CD4-positive, alpha-beta T cell (primary cell): ENCODE measurements around the gene CHPF2. TPM values are rescaled to one million over a fixed set of nuclear protein-coding genes. Genes with fewer than 3 reads are reported as not detected.

Experiments used
- ATAC-seq: fragments of 200-7000 bp; cut with Tn5 transposase; one replicate; pipeline ENCODE4 v1.10.0; 2022; ENCODE audit warnings: mild to moderate bottlenecking; ENCODE audit not compliant: poor library complexity
- CTCF ChIA-PET: fragments of 350-600 bp; sonication (Branson Sonifier 250); formaldehyde crosslinking; loops from one replicate; lab custom pipeline; 2021; ENCODE audit warnings: antibody characterized with exemption, inconsistent platforms; lab: Charles Lee
- POLR2A ChIA-PET: fragments of 350-600 bp; sonication (Branson Sonifier 250); formaldehyde crosslinking; loops from one replicate; lab custom pipeline; 2021; ENCODE audit warnings: antibody characterized with exemption, inconsistent platforms; lab: Charles Lee
- DNase-seq, 14 experiments: peaks; one replicate each; pipeline ENCODE4 v3.0.0-alpha.2; 2013 to 2020; ENCODE audit warnings: mixed read lengths in 2 of 14
- H3K27ac ChIP-seq, 2 donors: one replicate each; pipeline versions ENCODE4 v1.5.1 to v1.7.0; 2013; ENCODE audit warnings: low read length in 2 of 2, low read depth in 1 of 2, mild to moderate bottlenecking in 1 of 2
- H3K27me3 ChIP-seq, 2 experiments: 1 replicate in 1 of 2; 2 replicates in 1 of 2; pipeline versions ENCODE4 v1.6.1 to v1.7.0; 2013; ENCODE audit warnings: low read length in 2 of 2, control low read depth in 1 of 2, mild to moderate bottlenecking in 1 of 2, moderate library complexity in 1 of 2; ENCODE audit not compliant: insufficient read depth in 2 of 2, control insufficient read depth in 1 of 2
- H3K36me3 ChIP-seq: one replicate; pipeline ENCODE4 v1.6.1; 2013; ENCODE audit warnings: low read length, control low read depth; ENCODE audit not compliant: insufficient read depth
- H3K4me1 ChIP-seq: one replicate; pipeline ENCODE4 v1.6.1; 2013; ENCODE audit warnings: low read length, control low read depth; ENCODE audit not compliant: insufficient read depth
- H3K4me3 ChIP-seq: one replicate; pipeline ENCODE4 v1.5.1; 2013; ENCODE audit warnings: mild to moderate bottlenecking, low read length, moderate library complexity
- H3K9me3 ChIP-seq, 2 experiments: 1 replicate in 1 of 2; 2 replicates in 1 of 2; pipeline versions ENCODE4 v1.6.1 to v1.7.0; 2013; ENCODE audit warnings: low read length in 2 of 2, mild to moderate bottlenecking in 2 of 2, control low read depth in 1 of 2, moderate library complexity in 1 of 2; ENCODE audit not compliant: control insufficient read depth in 1 of 2, insufficient read depth in 1 of 2
- H3K27ac Mint-ChIP-seq: one replicate; pipeline ENCODE4 v1.8.0; 2020; ENCODE audit warnings: mixed read lengths
- H3K27me3 Mint-ChIP-seq: one replicate; pipeline ENCODE4 v1.8.0; 2021; ENCODE audit warnings: mixed read lengths
- H3K36me3 Mint-ChIP-seq: one replicate; pipeline ENCODE4 v1.8.0; 2021; ENCODE audit warnings: low read depth, mixed read lengths
- H3K4me1 Mint-ChIP-seq: one replicate; pipeline ENCODE4 v1.8.0; 2021; ENCODE audit warnings: low read depth, mixed read lengths
- H3K4me3 Mint-ChIP-seq: one replicate; pipeline ENCODE4 v1.8.0; 2020; ENCODE audit warnings: mild to moderate bottlenecking, mixed read lengths
- H3K9me3 Mint-ChIP-seq: one replicate; pipeline ENCODE4 v1.8.0; 2020; ENCODE audit warnings: mixed read lengths
- CTCF ChIP-seq: fragments of 200-600 bp; IDR thresholded peaks from one replicate; pipeline ENCODE4 v1.8.0; 2022; ENCODE audit warnings: antibody characterized with exemption, mild to moderate bottlenecking
- intact Hi-C, 2 experiments: fragments of 100-400 bp; cut with DNase I in 1 of 2; cut with micrococcal nuclease in 1 of 2; formaldehyde crosslinking; loops; one replicate each; pipeline versions ENCODE4 v1.15.1 to v1.9.0; 2023 to 2025; cut with DNase I, micrococcal nuclease
- total RNA-seq, 174 experiments: library from RNA in 2 of 174; stranded (reverse) in 2 of 174; gene quantifications; one replicate each; pipeline ENCODE4 v1.2.3 and lab custom pipeline; 2021 to 2026

CHPF2 gene
- total RNA-seq, 2 experiments from 2014 or later: 29.6 to 30.5 TPM

- Mint-ChIP-seq H3K4me1 (peaks cover 47% of the 10 kb centered on the region), H3K36me3 (no peaks in the 10 kb centered on the region), H3K9me3 (no peaks in the 10 kb centered on the region), H3K27ac (no peak overlapping the region), H3K27me3 (no peaks in the 10 kb centered on the region), H3K4me3 (peak overlapping the region; percentile 42)
- POLR2A ChIA-PET: no interaction called here
- CTCF ChIA-PET: no interaction called here
- Histone ChIP-seq H3K27ac (no peak overlapping the region), H3K36me3 (no peaks in the 10 kb centered on the region), H3K9me3 (no peaks in the 10 kb centered on the region), H3K4me1 (peaks cover 41% of the 10 kb centered on the region), H3K4me3 (no peak overlapping the region), H3K27me3 (no peaks in the 10 kb centered on the region)
- no peak for ATAC-seq
- intact Hi-C loops: no loop called here
- DNase-seq: no peak
- no peak for TF ChIP-seq CTCF
Observed at GRCh38 chr7:151272405-151272804, 40.1 kb downstream of the CHPF2 start.

- H3K36me3 ChIP-seq: no peaks in the 10 kb centered on the region
- H3K27ac Mint-ChIP-seq: no peak overlapping the region
- ChIA-PET POLR2A (no interaction called here), CTCF (interaction anchor here (0.6 kb wide), 1 partner anchor 81 kb away, joined by 3 read pairs; no protein-coding TSS in a partner anchor)
- no peak overlapping the region for H3K4me3 ChIP-seq
- no peaks in the 10 kb centered on the region for H3K9me3 Mint-ChIP-seq
- intact Hi-C loops: no loop called here
- H3K27me3 ChIP-seq: no peaks in the 10 kb centered on the region
- H3K36me3 Mint-ChIP-seq: no peaks in the 10 kb centered on the region
- H3K9me3 ChIP-seq: no peaks in the 10 kb centered on the region
- H3K4me1 ChIP-seq: peaks cover 45% of the 10 kb centered on the region
- no peaks in the 10 kb centered on the region for H3K27me3 Mint-ChIP-seq
- no peak overlapping the region for H3K4me3 Mint-ChIP-seq
- no peak for TF ChIP-seq CTCF
- H3K27ac ChIP-seq: no peak overlapping the region
- DNase-seq (no peak), ATAC-seq (no peak)
- H3K4me1 Mint-ChIP-seq: peaks cover 49% of the 10 kb centered on the region
Observed at GRCh38 chr7:151272877-151273276, 40.6 kb downstream of the CHPF2 start.

- ATAC-seq: no peak
- peaks cover 49% of the 10 kb centered on the region for H3K4me1 Mint-ChIP-seq
Observed at GRCh38 chr7:151273651-151274390, 41.5 kb downstream of the CHPF2 start.

More at GRCh38 chr7:151273651-151274390, 41.5 kb downstream of the CHPF2 start:
- intact Hi-C loops: no loop called here
- CTCF ChIA-PET: no interaction called here
- Histone ChIP-seq H3K27ac (no peak overlapping the region), H3K36me3 (no peaks in the 10 kb centered on the region), H3K4me1 (peaks cover 45% of the 10 kb centered on the region), H3K9me3 (no peaks in the 10 kb centered on the region), H3K4me3 (no peak overlapping the region), H3K27me3 (no peaks in the 10 kb centered on the region)
- Mint-ChIP-seq H3K27ac (no peak overlapping the region), H3K36me3 (no peaks in the 10 kb centered on the region), H3K4me3 (no peak overlapping the region), H3K9me3 (no peaks in the 10 kb centered on the region), H3K27me3 (no peaks in the 10 kb centered on the region)
- peak in 1 of 14 experiments; percentile 35 for DNase-seq
- TF ChIP-seq CTCF: no peak
- POLR2A ChIA-PET: no interaction called here
